Activated CD4-positive, alpha-beta T cell treated with anti-CD3 and anti-CD28 coated beads, Interleukin-2, Interleukin-4, amounts not matched to agents 100 ng/mL and 50 ng/mL, durations not matched to agents 16 hours and 8 hours (primary cell): ENCODE data around the gene EEF1AKMT2.

Experiments used
- DNase-seq: peaks from one replicate; pipeline ENCODE4 v3.0.0-alpha.2; 2020; ENCODE audit warnings: low spot score

EEF1AKMT2 gene

DNA sequence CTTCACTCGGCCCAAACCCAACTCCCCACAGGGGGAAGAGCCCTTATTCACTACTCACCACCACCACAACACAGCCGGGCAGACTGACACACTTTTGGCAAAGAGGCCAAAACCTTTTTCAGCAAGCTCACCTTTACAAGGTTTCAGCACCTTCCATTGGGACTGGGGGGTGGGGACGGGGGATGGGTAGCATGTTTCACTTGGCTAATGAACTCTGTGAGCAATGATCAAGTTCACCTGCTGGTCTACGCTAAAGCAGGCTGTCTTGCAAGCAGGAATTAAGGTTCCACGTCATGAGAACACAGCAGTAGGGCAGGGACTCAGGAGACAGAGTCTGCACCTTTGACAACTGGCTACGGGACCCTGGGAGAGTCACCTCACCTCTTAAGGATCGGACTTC is 54.5 kb downstream of the EEF1AKMT2 start:
- DNase-seq: no peak

DNA sequence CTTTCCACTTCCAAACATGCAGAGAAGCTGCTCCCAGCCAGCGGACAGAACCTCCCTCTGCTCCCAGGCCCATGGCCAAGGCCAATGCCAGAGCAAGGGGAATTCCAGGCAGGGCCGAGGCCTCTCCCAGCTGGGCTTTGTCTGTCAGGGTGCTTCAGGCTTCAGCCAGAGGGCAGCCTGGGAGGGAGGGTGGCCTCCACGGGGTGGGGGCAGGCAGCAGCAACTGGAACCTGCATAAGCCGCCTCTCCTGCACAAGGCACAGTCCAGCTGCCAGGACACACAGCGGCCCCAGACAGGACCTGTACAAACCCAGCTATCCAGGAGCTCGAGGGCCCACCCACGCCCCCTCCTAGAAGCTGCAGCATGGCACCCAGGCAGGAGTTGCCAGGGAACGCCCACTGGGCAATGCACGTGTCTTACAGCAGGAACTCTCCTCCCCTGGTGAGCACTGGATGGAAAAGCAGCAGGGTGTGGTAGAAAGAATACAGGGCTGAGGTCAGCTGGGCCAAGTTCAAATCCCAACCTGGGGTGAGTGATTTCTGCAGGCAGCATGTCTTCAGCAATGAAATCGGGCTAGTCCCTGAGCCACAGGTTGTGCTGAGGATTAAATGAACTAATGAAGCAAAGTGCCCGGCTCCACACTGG is 55.1 kb downstream of the EEF1AKMT2 start:
- DNase-seq: no peak

DNA sequence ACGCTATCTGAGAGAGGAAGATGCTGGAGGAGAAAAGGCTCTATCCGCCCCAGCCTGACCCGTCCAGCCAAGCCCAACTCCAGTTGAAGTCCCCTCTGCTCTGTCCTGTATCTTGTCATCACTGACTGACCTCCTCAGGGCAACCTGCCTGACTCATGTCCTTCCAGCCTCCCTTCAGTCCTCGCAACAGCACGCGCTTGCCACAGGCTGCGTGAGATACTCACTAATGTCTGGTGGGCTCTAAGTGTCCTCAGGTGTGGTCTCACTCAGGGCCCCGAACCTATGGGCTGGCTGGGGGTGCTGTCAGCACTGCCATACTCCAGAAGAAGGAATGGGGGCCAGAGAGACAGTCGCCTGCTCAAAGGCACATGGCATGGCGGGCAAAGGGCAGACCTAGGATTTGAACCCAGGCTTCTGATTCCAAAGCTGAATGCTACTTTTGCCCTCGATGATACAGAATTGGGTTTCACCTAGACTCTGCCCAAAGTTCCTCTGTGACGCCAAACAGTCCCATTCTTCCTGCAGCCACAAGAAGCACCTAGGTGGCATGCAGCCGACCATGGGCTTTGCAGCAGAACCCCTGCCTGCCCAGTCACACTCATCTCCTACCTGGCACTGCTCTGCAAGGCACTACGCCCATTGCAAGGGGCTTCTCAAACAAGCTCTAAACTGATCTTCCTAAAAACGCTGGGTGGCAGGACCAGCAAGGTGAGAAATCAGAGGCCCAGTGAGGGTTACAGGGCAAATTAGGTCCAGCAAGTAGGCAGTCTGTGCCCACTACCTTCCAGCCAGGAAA is 56.0 kb downstream of the EEF1AKMT2 start:
- no peak for DNase-seq

DNA sequence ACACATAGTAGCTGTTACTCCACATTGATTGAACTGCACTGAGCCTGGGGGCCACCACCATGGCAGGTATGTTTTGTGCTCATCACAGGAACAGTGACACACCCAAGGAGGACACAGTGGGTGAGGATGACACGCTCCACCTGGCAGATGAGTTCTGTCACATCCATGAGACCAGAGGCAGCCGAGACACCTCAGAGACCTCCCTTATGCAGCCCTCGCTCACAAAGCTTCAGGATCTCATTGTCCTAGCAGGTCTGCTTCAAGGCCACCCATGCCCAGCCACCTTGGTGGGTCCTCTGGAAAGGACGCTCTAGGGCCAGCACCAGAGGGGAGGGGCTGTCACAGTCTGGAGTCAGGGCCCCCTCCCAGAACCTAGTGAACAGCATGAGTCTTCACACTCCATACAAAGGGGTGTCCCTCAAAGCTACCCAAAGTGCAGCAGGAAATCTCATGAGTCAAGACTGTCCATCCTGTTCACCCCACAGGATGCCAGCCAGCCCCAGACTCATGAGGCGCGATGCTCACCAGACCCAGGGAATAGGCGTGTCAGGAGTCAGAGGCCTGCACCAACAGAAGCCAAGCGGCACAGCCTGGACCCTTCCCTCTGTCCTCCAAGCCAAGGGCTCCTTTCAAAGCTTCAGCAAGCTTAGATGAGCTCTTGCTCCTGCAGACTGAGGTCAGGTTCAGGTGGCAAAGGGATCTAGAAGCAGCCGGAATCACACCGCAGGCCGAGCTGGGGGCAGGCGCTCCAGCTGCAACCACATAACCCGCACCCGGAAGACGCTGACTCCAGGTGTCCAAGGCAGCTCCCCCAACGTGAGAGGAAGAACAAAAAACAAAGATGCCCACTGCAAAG is 57.1 kb downstream of the EEF1AKMT2 start:
- DNase-seq: peak; percentile 58

DNA sequence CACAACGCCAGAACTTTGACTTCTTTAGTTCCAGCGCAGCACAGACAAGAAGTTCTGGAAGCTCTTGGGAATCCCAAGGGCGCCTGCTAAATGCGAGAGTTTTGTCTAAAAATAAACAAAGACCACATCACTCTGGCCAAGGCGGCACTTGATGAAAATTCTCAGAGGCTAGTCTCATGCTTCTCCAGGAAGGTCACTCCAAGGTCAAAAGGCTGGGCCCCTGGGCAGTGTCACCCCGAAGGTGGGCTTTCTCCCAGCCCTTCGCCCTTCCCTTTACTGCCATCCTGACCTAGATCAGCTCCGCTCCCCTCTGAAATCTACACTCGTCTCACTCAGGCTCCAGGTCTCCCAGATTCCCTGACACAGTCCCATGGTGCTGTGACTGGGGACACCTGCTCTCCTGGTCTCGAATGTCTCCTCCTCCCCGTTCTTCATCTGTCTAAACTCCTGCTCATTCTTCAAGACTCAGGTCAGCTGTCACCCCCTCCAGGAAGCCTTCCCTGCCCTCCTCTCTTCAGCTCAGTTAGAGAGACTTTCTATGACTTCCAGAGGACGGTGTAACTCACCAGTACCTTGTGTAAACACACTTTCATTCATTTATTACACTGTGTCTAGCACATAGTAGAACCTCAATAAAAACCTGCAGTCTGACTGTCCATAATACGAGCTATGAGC is 58.0 kb downstream of the EEF1AKMT2 start:
- DNase-seq: no peak

DNA sequence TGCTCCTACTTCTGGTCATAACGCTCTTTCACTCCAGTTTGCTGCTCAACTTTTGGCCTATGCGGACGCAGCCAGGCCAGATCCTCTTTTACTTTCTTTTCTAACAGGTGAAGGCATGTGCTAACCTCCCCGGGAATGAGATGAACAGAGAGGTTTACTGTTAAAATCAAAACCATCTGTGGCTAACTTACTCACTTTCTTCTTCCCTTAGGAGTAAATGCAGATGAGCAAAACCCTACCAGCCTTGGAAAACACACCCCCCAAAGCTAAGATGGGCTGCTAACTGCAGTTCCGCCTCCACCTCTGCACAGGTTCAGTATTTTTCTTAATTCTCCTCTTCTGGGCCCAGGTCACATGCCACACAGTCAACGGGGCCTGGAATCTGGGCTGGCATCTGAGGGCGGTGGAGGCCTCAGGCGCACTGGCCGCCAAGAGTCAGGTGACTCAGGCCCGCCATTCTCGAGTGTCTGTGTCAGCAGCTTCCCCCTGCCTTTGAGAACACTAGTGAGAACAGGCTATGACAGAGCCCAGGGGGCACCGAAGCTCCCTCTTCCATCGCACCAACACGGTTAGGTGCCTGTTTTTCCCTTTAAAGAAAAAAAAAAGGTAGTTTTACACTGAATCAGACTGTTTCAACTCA is 58.6 kb downstream of the EEF1AKMT2 start:
- DNase-seq: peak; percentile 84

DNA sequence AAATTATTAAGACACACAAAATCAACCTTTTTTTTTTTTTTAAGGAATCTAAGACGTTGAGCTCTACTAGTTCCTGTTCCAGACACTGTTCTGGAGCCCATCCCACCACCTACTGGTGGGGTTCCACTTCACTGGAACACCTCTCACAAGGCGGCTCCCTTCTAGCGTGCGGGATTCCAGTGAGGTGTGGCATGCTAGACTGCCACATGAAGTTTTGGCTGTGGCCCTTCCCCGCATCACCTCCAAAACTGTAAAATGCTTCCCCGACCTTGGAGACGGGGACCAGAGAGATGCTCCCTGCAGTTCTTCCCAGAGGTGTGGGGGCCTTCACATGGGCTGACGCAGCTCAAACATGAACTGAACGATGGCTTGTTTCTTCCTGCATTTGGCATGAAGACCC is 60.1 kb downstream of the EEF1AKMT2 start:
- no peak for DNase-seq

DNA sequence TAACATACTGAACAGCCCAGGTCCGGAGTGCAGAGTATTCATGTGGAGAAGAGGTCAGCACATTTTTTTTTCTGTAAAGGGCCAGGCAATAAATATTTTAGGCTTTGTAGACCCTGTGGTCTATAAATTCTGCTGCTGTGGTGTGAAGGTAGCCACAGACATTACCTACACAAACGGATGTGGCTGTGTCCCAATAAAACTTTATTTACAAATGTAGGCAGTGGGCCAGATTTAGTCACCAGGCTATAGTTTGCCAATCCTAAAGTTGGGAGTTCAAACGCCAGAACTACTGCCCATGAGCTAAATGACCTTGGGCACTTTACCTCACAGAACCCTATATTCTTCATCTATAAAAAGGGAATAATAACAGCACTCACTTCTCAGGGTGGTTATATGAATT is 60.9 kb downstream of the EEF1AKMT2 start:
- DNase-seq: no peak

DNA sequence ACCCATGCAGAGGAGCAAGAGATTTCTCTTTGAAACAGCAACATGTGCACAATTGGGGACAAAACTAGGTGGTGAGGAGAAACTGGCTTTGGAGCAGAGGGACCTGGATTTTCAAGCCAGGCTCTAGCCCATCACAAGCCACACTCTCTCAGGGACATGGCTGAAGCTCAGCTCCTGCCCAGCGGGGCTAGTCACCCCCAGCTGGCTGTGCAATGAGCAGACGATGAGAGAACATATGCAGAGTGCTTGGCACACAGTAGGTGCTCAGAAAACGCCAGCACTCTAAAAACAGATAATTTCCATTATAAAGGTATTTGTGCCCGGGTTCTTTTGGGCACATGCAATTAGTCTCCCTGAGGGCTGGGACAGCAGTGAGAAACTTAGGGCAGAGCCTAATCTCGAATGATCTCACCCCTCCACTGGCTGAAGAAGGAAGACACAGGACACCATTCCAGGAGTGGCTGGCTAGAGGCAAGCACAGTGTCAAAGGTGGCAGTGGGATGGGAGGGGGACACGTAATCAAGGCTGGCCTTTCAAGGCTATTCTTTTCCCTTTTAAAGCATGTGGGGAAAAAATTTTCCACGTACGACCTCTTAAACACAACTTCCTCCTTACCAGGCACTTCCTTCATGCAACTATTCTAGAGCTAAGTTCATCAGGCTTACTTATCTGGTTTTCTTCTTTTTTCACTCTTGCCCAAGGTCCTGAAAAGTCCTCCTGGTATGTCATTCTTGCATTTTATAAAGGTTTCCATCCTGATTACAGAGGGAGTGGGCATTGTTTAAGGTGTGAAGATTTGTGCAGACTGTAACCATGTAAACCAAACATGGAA is 62.6 kb downstream of the EEF1AKMT2 start:
- DNase-seq: no peak

DNA sequence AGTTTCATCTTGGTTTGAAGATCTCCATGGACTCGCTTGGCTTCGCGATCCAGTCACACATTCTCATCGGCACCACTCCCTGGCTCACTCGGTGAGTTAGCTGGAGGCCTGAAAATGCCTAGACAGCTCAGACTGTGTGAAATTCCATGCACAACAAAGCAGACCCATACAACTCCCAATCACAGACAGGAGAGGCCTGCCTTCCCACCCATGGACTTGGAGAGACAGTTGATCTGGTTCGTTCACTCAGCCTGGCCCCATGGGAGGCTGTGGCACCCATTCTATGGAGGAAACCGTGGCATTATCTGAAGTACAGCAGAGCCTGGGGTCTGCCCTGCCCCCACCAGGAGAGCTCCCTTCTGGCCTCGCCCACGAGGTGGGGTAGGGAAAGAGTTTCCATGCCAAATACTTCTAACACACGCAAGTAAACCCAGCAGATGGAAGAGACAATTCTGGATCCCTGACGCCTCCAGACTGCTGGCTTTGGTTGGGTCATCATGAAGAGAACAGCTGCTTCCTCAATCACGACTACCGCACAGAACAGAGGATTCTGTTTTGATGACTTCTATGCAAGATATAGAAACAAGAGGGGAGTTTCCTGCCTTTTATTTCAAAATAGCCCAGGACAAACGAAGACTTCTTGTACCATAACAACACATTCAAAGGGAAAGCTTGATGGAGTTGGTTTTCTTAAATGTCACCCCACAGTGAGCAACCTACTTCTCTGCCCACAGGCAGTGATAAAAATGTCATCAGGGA is 63.4 kb downstream of the EEF1AKMT2 start:
- no peak for DNase-seq

DNA sequence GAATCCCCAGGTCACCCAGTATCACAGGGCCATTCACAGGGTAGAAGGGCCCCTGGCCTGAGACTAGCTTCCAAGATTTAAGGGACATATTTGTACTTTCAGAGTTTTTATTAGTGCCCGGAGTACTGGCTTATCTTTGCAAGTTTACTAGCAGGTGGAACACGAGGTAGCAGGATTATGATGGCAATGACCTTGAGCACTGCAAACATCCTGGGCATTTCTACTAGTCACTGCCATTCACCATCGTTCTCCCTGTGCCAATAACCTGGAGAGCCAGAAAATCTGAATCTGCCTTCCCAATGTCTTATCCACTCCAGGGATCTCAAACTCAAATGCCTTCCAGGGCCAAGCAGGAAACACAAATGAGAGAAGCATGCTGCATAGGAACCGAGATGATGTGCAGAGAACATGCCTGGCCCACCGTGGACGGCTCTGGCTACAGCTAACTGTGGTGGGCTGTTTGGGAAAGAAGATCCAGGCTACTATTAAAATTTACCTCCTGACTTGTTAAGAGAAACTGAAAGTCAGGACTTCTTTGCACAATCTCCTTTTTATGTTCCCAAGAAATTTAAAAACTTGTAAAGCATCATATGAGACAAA is 64.2 kb downstream of the EEF1AKMT2 start:
- DNase-seq: no peak

DNA sequence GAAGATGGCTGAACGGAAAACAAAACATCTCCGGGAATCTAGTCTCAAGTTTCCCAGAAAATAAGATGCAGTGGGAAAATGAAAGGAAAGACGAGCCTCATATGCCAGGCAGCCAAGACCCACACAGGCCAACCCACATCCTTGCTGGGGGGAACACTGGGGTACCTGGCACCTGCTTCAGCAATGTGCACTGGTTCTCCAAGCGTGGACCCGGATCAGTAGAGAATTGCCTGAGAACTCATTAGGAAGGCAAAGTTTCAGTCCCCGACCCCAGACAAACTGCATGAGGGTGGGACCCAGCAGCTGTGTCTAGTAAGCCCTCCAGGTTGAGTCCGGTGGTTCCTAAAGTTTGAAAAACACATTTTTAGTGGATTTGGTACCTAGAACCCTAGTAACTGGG is 65.9 kb downstream of the EEF1AKMT2 start:
- no peak for DNase-seq

DNA sequence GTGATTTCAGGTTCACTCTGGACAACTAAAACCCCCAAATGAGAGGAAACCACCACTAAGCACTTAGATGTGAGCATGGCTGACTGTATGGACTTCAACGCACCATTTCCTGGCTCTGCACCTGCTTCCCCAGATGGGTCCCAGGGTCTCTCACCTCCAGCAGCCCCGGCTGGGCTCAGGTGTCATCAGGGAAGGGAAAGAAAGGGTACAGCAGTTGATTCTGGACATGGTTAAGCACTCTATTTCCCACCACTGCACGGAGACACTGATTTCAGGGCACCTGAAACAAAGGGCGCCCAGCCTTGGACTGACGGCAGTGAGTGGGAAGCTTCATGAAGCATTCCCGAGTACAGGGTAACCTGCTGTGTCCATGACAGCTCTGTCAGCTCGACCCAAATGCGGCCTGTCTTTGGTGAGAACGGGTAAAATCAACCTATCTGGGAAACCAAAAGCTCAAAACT is 66.5 kb downstream of the EEF1AKMT2 start:
- no peak for DNase-seq

DNA sequence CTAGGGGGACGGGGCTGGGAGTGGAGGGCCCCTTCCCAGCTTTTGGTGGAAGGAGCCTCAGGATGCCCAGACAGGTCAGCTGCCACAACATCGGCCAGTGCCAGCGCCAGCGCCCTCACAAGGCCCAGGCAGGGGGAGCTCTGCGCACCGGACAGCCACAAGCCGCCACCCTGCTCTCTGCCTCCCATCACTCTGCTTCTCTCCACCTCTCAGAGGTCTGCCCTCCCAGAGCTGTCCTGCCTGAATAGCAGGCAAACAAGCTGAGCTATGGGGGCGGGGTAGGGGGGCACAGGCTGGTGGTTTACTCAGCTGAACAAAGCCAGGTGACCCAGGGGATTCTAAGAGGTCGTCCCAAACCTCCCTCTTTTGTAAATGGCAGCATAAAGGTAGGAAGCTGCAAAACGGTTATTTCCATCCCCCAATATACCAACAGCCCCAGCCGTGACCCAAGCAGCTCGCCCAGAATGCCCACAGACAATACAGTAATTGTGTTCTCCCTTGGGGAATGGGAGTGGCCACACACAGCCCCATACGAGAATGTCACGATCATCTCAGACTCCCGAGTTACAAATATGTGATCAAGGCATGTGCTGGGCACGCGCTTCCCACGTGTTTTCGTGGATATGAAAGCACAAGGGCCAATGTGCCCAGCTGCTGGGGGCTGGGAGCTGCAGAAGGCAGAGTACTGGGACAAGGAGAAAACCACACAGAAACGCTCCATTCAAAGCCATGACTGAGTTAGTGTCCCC is 67.2 kb downstream of the EEF1AKMT2 start:
- no peak for DNase-seq

DNA sequence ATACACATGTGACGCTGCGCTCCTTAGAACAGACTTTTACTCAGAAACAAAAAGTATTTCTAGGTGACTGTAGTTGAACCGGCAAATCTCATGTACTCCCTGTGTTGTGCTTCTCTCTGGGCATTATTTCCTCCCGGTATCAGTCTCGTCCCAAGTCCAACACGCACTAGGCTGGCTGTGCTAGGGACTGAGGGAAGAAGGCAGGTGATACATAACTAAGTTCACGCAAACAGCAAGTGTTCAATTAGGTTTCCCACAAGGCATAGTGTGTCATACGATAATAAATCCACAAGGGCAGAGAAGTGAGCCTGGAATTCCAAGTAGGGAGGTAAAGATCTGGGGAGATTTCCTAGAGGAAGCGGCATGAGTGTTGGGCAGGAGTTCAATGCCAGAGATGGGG is 67.9 kb downstream of the EEF1AKMT2 start:
- DNase-seq: no peak

DNA sequence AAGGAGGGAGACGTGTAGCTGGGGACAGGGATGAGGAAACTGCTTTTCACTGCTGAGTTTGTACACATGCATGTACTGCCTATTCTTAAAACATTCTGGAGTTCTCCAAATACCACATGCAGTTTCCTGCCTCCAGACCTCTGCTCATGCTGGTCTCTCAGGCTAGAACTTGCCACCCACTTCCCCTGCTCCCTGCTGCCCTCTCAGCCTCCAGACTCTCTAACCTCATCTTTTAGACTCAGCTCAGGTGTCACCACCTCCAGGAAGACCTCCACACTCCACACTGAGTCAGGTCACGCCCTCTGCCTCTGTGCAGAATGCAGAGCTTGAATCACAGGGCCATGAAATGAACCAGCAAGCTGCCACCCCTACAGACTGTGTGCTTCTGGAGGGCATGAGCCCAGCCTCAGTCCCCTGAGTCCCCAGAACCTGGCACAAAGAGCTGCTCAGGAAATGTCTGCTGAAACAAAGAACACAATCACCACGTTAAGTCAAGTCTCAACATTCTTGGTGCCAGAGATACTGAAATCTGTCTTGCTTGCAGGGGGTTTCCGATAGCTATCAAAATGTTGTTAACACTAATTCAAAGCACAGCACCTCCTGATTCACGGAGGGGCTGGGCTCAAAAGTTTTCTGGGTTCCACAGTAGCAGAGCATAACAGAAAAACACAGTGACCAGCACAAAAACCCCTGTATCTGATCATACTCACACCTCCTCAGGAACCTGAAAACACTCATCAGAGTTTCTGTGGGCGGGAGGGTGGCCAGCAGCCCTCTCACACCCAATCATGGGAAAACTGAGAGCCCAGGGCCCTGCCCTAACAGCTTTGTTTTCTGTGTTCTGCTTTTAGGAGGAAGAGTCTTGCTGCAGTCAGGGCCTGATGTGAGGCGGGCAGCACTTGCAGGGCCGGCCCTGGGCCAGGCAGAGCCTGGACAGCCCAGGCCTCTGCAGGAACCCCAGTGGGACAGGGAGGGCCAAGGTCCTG is 68.6 kb downstream of the EEF1AKMT2 start:
- DNase-seq: peak; percentile 81

DNA sequence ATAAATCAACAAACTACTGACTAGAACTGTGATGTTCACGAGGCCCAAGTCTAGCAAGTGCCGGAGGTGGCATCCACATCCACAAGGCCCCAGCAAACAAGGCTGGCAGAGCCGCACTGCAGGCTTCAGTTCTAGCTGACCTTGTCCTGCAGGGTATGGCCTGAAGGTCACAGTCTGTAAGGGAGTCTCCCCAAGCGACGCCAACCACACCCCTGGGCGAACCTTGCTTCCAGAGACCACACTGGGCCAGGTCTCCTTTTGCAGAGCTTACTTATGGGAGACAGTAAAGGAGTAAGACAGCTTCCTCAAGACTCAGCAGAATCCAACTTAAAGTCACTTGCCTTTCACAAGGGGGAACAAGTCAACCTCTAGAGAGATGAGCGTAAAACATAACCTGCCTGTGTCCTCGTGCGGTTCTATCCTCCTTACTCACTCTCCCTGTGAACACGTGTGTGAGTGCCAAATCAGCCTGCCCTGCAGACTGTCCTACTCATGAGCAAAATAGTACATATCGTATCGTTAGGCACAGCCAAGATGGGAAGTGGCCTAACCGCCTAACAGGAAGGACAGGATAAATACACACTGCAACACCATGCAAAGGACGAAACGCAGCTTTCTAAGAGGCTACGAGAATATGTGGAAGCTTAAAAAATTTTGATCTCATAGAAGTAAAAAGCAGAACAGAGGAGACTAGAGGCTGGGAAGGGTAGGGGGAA is 70.2 kb downstream of the EEF1AKMT2 start:
- no peak for DNase-seq
